ENCODE data around the gene LPIN2.
"Not testable (repeated sequence)": the region's sequence is repeated elsewhere in the genome, so short reads cannot be mapped to it uniquely, and the experiment has no call there.

LPIN2 gene

GRCh38 chr18:3040173-3040572, 27.2 kb upstream of the LPIN2 start:
- TF ChIP-seq CTCF (conservative IDR thresholded peaks at IDR 0.05) (no peak), ZFX (IDR thresholded peaks at IDR 0.05) (no peak)
- H3K27ac ChIP-seq = no peak overlapping the region

DNA sequence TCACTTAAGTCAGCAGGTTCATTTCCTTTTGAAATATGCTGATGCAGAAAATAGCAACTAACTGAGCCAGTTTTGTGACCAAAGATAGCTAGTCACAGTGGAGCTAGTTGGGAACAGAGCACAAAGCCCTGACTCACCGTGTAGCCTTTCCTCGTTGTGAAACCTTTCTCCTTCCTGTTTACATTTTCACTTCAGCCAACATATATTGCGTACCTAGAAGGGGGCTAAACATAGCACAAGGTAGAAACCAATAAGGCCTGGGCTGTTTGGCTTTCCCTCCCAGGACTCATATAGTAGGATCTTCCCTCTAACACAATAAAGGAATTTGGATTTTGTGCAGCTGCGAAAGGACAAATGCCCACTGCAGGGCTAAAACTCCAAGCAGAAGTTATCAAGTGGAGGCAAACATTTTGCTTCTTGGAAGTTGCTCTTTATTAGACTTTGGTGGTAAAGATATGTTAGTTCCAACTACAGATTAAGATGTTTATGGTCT, 24.5 kb upstream of the LPIN2 start:
- peak overlapping the region; percentile 52 for H3K27ac ChIP-seq
- no peak for TF ChIP-seq CTCF (conservative IDR thresholded peaks at IDR 0.05)
- no peak for TF ChIP-seq ZFX (IDR thresholded peaks at IDR 0.05)

DNA sequence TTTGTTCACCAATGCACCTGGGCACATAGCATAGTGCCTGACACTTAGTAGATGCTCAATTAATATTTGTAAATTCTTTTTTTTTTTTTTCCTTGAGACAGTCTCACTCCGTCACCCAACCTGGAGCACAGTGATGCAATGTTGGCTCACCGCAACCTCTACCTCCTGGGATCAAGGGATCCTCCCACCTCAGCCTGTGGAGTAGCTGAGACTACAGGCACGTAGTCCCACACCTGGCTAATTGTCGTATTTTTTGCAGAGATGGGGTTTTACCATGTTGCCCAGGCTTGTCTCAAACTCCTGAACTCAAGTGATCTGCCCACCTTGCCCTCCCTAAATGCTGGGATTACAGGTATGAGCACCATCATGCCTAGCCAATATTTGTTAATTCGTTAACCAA, 23.2 kb upstream of the LPIN2 start:
- no peak overlapping the region for H3K27ac ChIP-seq
- TF ChIP-seq CTCF (conservative IDR thresholded peaks at IDR 0.05) = no peak
- TF ChIP-seq ZFX (IDR thresholded peaks at IDR 0.05) = no peak

DNA sequence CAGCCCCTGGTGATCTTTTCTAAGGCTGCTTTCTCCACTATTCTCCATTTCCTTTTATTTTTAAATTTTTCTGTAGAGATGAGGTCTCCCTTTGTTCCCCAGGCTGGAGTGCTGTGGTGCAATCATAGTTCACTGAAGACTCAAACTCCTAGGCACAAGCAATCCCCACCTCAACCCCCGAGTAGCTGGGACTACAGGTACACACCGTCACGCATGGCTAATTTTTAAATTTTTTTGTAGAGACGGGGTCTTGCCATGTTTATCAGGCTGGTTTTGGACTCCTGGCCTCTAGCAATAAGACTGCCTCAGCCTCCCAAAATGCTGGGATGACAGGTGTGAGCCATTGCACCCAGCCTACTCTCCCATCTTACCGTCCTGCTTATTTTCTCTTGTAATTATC, 22.7 kb upstream of the LPIN2 start:
- H3K27ac ChIP-seq = no peak overlapping the region
- TF ChIP-seq CTCF (conservative IDR thresholded peaks at IDR 0.05) = no peak
- TF ChIP-seq ZFX (IDR thresholded peaks at IDR 0.05) = no peak

DNA sequence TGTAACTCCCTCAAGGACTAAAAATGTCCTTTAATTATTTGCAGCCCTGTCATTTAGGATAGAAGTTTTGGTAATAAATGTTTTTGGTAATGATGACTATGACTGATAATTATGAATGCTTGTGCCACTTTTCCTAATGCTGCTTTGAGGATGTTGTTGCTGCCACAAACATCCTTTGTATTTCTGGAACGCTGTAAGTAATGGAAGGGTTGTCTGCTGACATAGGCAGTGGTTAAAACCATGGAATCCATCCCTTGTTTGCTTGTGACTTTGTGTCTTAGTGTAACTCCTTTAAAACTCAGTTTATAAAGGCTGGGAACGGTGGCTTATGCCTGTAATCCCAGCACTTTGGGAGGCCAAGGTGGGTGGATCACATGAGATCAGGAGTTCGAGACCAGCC, 19.8 kb upstream of the LPIN2 start:
- no peak overlapping the region for H3K27ac ChIP-seq
- TF ChIP-seq ZFX (IDR thresholded peaks at IDR 0.05) (no peak), CTCF (conservative IDR thresholded peaks at IDR 0.05) (no peak)

DNA sequence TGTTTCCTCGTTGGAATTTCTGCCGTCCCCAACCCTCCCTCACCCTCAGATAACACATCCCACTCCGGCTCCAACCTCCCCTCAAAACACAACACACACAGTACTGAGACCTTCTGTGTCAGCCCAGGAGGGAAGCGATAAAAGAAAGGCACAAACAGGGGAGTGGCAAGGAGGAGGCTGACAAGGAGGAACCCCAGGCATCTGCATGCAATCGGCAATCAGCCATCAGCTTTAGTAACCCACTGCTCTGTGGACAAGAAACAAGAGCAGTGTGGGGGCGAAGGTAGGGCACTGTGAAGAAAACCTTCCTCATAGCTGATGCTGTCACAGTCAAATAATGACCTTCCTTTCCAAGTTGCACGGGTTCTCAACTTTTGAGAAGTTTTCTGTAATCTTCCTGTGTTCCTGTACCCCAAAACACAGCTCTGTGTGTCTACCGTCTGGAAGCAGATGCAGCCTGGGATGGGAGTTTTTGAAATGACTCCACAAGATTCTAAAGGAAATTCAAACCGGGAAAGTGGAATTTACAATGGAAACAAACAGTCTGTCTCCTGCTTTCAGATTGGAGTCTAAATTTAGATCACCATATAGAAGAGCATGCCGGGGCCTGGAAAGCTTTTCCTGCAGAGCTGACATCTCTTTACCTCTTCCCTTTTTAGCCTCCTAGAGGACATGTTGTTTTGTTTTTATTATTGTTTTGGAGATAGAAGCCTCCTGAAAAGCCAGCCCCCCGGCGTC, 16.4 kb upstream of the LPIN2 start:
- H3K27ac ChIP-seq = no peak overlapping the region
- TF ChIP-seq CTCF (conservative IDR thresholded peaks at IDR 0.05) (no peak), ZFX (IDR thresholded peaks at IDR 0.05) (no peak)

DNA sequence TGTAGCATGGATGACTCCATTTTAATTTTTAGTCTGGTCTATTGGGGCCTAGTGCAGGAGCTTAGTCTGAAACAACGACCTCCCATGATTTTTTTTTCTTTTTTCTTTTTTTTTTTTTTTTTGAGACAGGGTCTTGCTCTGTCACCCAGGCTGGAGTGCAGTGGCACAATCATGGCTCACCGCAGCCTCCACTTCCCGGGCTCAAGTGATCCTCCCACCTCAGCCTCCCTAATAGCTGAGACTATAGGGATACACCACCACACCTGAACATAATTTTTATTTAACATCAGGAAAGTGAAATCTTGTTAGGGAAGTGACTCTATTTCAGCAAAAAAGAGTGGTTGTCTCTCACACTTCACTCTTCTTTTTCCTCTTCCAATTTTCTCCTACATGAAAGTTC, 15.2 kb upstream of the LPIN2 start:
- H3K27ac ChIP-seq = not testable (repeated sequence)

- H3K27ac ChIP-seq = no peak overlapping the region
- no peak for TF ChIP-seq ZFX (IDR thresholded peaks at IDR 0.05)
- TF ChIP-seq CTCF (conservative IDR thresholded peaks at IDR 0.05) = no peak
Observed at GRCh38 chr18:3027370-3027891, 14.5 kb upstream of the LPIN2 start.

All from C4-2B (cell line).